ENCODE data around the gene C4BPB.
A peak's percentile ranks its signal among the peaks of the same experiment; 100 is the strongest.
"Not testable (repeated sequence)": the region's sequence is repeated elsewhere in the genome, so short reads cannot be mapped to it uniquely, and the experiment has no call there.

The C4BPB gene, protein sequence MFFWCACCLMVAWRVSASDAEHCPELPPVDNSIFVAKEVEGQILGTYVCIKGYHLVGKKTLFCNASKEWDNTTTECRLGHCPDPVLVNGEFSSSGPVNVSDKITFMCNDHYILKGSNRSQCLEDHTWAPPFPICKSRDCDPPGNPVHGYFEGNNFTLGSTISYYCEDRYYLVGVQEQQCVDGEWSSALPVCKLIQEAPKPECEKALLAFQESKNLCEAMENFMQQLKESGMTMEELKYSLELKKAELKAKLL

DNA sequence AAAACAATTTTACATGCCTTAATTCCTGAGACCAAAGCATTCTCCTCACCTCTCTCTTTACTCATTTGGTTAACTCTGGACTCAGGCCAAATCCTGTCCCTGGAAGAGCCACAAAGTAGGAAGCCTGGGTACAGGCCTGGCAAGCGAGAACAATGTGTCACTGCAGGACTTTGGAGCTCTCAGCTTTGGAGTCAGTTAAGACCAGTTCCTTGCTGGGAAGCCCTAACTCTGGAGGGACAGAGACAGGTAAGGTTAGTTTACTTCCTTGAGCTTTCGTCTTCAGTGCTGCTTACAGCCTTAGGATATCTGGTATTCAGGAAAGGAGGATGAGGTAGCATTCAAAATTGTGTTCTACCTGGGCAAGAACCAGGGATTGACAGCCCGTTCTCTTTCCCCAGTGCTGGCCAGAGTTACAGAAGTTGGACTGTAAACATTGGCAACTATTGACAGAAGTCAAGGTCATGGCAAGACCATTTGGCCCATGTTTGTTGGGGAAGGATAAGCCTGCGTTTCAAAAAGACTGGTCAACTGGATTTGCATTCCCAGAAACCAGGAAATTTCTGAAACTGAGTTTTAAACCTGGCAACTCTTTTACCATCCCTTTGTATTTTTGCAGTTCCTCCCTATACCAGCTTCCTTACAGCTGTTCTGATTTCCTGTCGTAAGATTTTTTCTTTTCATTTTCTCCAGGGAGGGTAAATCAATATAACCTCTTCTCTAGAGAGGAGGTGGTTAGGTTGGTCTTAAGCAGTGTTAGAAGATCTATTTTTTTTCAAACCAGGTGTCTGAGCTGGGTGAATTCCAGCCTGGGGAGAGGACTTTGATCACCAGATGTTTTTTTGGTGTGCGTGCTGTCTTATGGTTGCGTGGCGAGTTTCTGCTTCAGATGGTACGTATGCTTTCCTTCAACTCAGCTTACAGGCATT lies at the start of gene C4BPB:
Gene C4BPB (plus strand): TSS at position 160 of the 926 bp plus-strand sequence. CDS start 672 bp downstream, at position 832.
- no peak for DNase-seq

DNA sequence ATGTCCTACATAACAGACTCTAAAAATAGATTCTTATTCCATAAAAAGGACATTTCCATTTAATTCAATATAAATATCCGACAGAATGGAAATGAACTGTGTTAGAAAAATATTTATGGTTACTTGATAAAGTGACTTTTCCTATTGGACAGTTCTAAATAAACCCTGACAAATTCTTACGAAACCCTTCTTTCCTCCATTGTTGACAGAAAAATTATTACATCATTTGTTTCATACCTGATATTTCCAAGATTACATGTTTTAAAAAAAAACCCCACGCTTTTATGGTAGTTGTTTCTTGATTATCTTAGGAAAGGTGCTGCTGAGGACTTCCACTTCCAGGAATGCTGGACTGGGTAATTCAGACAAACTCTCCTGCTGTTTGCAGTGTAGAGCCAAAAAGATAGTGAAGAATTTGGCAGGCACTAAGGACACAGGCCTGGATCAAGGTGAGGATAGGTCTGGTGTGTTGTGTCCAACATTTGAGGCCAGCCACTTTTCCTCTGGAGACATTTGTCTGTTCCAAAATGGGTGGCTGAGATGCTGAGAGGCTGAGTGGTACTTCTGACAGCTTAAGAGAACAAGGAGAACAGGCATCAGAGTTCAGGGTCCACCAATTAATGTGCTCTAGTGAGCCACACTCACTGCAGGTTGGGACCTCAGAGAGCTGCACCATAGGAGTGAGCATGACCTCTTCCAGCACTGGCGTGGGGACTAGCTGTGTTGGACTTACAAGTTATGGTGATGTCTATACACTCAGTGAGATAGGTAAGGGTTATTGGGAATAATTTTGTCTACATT lies 49.1 kb upstream of the C4BPB start:
- DNase-seq = no peak

DNA sequence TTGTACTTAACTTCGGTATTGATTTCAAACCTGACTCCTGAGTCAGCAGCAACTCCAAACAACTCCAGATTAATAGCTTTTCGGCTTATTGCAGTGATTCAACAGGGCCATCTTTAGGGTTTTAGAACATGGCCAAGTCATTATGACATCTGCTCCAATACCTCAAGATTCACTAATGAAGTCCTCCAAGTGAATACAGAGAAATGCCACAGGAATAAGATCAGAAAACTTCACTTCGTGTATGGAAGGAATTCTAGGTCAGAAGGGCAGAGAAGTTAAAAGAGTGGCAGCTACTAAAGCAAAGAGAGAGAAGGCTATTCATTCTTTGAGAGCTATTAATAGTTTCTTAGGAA lies 48.5 kb upstream of the C4BPB start:
- DNase-seq = no peak

DNA sequence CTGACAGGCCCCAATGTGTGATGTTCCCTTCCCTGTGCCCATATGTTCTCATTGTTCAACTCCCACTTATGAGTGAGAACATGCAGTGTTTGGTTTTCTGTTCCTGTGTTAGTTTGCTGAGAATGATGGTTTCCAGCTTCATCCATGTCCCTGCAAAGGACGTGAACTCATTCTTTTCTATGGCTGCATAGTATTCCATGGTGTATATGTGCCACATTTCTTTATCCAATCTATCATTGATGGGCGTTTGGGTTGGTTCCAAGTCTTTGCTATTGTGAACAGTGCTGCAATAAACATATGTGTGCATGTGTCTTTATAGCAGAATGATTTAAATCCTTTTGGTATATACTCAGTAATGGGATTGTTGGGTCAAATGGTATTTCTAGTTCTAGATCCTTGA lies 47.3 kb upstream of the C4BPB start:
- not testable (repeated sequence) for DNase-seq

DNA sequence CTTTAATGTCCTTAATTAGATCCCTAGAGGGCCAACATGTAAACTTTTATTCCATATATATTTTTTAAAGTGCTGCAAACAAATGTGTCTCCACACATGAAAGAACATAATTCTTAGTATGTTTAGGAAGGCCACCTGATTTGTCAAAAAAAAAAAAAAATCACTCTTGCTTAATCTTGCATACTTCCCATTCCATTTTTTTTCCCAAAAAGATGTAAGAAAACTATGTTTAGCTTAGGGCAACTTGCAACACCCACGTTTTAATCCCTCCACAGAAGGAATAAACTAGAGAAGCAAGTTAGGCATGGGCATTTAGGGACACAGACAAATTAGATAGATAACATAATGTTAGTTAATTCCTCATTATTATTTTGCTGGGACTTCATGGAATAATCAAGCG lies 43.2 kb upstream of the C4BPB start:
- DNase-seq = no peak

DNA sequence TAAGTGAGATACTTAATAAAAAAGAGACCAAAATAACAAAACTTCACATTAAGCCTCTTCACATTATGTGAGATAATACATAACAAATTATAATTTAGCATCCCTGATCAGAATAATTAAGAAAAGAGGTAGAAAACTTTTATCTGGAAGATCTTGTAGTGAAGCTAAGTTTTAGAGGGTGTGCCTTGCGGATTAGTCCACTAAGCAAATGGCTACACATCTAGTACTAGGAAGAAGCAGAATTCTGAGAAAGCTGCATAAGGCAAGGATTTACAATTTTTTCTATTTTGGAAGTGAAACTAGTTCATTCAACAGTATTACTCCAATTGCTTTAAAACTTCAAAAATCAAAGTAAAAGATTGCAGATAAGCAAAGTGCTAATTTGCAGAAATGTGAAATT lies 41.2 kb upstream of the C4BPB start:
- no peak for DNase-seq

DNA sequence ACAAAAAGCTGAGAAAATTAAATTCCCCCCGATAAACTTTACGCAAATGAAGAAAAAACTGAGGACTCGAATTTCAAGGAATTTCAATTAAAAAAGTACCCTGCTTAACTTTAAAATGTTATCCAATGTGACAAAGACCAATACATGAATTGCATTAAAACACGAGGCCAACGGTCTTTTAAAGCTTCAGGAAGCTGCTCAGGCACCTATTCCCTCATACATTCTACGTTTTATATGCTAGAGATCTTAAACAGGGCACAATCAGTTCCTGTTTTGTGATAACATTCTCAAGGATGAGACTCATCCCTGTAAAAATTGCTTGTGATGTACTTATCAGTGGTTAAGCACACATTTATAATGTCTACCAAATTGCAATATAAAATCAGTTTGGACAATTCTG lies 40.6 kb upstream of the C4BPB start:
- DNase-seq = no peak

DNA sequence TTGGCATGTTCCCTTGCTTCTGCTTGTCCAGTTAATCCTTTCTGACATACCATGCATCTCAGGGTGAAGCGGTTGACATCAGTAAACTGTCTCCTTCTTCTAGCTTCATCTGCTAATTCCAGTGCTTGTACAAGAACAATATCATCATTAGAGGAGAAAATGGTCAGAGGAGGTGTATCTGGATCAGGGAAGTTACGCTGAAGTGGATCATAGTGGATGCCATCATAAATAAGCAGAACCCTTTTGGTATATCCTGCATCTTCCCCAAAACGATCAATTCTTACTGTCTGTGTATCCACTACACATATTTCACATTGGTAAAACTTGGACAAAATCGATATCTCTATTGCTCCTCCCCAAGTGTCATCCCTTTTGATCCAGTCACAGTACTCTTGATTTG lies 39.6 kb upstream of the C4BPB start:
- DNase-seq = no peak

DNA sequence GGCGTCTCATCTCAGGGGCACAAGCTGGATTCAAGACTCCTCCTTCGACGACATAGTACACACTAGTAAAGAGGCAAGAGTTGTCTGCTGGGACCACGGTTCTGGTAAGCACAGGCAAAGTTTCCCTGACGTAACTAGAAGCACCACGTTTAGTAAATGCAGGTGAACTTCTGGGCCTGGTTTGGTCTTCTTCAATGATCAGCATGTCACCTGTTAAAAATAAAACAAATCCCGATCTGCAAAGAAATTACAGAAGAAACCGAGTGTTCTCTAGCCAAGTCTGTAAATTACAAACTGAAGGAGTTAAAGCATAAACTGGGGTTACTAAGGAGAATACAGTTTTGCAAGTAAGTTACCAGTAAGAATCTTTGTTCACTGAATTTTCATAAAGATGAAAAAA lies 39.1 kb upstream of the C4BPB start:
- no peak for DNase-seq

DNA sequence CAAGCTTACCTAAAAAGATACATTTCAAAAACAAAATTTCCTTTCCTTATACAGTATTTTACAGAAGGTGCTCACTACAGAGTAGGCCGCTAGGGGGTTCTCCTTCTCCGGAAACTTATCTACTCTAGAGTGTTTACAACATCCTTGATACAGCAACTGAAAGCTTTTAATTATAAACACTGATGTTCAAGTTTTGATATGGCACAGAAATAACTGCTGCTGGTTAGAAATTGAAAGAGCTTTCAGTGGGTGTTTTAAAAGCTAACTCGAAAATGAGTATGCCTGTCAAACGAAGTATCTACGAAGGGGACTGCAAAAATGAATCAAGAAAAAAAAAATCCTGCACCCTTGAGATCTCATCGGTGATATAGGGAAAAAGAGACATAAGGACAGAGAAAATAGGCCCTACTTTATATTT lies 38.7 kb upstream of the C4BPB start:
- peak; percentile 49 to 77 for DNase-seq

DNA sequence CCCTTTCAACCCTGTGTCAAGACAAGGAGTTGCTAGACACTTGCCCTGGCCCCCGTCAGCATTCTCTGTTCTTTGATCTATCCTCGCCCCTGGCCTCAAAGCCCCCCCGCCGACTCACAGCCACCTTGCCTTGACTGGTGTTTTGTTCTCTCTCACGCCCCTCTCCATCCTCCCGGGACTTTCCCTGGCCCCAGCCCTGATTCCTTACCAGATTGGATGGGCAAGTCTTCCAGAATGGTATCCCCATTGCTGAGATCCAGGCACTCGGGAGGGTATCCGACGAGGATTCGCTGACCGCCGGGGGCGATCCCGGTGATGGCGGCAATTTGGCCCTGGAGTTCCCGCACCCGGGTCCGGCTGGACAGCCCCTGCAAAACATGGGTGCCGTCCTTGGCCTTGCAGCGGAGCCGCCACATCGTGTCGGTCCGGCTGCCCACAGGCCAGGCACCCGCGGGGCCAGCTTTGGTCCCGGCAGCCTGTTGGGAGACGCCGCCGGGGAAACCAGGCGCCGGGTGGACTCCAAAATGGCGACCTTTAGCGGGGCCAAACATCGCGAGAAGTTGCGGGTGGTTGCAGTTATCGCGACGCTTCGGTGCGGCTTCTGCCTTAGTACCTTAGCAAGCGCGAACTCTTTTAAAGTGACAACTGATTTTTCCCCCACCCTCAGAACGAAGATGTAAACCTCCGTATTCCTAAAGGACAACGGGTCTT lies 38.0 kb upstream of the C4BPB start:
- DNase-seq = peak; percentile 85 to 97

DNA sequence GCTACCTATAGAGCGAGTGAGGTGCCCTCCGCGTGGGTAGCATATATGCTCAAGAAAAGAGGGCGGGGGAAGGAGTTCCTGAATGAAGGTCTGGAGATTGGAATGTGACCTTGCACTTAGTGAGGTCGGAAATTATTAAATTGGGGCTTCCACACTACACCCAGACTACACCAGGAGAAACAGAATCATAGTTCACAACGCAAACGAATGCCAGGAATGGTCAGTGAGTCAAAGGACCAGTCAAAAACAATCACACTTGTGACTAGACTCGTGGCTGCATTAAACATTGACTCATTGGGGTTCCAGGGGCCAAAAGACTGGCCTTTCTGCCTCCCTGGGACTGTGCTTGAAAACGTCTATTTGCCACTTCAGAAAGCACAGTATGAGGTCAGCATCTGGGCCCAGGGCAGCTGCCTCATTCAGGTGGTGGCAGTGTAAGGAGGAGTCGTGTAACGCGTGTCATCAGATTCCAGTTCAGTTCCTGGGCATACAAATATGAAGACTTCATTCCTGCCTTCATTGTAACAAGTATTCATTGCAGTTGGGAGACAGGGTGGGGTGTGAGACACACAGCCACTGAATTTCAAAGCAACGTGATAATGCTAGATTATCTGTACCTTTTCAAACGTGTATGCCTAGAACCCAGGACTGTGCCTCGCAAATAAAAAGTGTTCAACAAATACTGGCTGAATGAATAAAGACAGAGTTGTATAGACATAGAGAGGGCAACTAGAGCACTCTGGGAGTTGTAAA lies 37.3 kb upstream of the C4BPB start, which contains the start of gene YOD1:
Gene YOD1 (minus strand): TSS at position 18 of the 753 bp plus-strand sequence. CDS start 178 bp downstream, outside the sequence.
- DNase-seq = no peak

DNA sequence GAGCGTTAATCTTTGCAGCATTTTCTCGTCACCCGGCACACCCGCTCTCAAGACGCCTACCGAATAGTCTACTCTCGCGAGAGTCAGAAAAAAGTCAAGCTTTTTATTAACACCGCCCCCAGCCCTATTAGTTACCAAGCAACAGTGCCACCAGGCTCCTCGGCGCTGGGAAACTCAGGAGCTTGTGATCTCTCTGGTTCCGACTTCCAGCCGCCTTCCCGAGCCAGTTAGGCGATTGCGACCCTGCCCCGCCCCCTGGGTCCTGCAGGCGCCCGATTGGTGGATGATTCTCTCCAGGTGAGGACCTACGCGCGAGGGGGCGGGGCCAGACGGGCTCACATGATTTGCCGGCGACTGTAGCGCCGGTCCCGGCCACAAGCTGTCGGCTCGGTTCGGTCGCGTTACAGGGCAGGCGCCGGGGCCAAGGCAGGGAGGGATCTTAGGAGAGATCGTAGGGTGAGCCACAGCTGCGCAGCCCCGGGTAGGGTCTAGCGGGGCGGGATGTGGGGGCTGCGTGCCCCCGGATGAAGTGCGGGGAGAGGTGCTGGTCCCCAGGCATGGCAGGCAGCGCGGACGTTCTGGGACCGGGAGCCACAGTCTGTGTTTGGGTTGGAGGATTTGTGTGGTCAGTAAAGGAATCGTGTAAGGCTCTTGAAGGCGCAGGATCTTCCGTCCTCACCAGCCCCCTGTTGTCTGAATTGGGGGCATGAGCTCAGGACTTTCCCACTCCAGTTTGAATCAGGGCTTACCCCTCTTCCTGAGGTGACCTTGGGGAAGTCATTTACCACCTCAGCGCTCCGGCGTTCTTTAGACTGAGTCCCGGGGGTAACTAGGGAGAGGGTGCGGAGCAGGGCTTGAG lies 35.5 kb upstream of the C4BPB start, which contains the start of gene PFKFB2:
Gene PFKFB2 (plus strand): TSS at position 365 of the 859 bp plus-strand sequence. CDS start 1,443 bp downstream, outside the sequence.
- DNase-seq = peak; percentile 95 to 96

DNA sequence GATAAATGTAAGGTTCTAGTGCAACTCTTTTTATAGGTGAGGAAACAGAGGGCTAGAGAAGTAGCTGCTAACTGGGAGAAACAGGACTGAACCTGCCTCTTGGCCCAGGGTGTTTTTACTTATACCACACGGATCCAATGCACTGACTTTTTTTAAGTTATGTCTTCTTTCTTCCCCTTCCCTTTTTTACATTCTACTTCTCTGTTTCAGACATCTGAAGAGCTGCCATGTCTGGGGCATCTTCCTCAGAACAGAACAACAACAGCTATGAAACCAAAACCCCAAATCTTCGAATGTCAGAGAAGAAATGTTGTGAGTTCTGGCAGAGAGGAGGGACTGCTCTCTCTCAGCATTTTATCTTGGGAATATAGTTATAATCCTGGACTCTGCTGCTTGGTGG lies 34.2 kb upstream of the C4BPB start:
- DNase-seq = peak in 1 of 2 donors; percentile 9

DNA sequence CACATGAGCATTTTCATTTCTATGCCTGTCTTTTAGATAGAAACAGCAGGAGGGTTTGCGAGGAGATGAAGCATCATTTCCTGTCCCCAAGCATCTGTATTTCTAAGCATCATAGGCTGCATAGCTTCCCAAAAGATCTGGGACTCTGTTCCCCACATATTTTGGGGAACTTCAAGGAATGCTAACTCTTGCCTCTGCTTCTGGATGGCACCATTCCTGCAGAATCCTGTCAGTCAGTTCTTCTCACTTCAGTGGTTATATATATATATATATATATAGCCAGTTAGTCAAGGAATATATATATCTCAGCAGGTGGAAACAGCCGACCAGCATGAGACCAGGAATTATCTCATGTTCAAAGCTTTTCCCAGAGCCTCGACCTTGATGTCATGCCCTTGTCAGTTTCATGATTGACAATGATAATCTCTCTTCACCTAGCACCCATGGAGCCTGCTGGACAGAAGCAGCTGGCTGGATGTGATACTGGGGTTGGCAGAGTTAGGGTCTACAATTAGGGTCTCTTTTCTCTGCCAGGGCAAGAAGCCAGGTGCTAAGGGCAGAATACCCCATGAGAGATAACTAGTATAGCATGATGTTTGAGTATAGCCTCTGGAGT lies 33.2 kb upstream of the C4BPB start:
- DNase-seq = no peak

DNA sequence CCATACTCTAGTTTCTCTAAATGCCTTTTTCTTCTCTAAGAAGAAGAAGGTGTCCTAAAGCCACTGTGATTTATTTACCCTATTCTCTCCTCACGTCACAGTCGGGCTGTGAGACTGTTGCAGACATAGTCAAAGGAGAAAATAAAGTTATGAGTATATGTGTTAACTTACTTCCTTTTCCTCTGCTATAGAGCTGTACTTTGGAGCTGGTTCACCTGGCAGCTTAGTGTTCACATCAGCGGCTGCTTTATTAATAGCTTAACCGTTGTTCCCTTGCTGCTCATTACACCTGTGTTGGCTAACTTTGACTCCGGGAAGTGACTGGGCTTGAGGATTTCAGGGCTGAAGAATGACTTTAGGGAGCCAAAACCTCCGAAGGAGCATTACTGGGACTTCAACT lies 32.0 kb upstream of the C4BPB start:
- no peak for DNase-seq

DNA sequence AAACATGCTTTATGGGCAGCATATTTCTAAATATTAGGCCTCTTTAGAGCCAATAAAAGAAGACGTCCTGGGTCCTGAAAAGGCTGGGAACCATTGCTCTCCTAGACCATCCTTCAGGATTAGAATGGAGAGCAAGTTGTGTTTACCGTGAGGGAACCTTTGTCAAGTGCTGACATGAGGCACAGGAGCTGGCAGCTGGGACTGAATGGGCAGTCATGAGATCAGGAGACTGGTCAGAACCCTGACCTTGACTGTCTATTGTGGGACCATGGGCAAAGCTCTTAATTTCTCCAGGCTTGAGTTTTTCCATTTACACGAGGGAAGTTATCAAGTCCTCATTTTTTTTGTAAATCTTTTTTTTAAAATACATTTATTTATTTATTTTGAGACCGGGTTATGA lies 30.4 kb upstream of the C4BPB start:
- no peak for DNase-seq

DNA sequence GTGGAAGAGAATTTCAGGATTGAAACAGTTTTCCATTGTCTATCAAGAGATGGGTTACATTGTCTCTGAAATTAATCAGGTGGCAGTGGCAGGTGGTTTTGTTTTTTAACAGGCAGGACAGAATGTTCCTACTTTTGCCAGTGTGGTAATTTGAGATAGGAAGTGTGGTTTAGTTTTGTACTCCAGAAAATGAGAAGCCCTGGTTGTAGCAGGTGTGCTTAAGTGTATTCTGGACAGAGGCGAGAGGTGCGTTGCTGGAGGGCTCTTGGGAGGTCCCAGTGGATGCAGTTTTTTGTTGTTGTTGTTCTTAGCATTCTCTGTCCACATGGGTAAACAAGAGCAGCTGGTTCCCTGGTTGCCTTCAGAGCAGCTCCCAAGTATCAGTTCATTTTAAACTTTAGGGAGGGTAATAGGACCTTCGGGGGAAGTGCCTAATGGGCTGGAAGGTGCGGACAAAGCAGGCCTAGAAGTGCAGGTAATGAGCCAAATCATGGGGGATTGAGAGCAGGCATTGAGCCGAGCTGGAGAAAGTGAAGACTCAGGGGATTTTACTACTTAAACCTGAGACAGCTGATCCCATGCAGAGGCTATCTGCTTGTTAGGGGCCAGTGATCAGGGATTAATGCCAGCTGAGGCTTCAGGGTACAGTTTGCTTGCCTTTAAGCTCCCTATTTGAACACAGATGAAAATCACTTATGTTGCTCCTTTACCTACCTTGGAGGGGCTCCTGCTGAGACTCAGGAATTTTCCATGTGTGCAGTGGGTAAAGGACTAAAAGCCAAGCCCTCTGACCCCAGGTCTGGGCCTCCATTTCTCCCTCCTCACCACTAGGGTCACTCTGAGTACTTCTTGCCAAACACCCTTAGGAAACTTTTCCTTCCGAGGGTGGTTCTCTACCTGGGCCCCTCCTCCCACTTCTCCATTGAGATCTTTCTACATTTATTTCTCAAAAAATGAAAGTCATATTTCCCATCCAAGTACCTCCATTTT lies 29.5 kb upstream of the C4BPB start:
- DNase-seq = no peak

DNA sequence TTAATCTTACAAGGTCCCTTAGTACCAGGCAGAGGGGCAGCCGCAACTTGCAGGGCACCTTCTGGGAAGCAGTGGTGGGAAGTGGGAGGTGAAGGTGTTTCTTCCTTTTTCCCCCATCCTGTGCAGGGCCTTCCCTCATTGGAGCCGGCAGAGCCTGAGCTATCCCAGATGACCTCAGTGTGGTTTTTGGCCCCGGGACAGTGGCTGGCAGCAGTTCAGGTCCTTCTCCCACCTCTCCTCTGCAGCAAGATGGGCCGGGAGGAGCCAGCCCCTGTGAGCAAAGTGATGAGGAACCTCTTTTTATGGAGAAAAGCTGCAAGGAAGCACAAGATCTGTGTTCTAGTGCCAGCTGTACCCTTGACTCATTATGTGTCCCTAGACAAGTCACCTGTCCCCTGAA lies 28.8 kb upstream of the C4BPB start:
- DNase-seq = no peak
